Stimulated activated CD4-positive, alpha-beta T cell treated with anti-CD3 and anti-CD28 coated beads, Interleukin-15, amount 100 ng/mL, for 24 hours (primary cell): ENCODE measurements around the gene ABCA8.
"Not testable (repeated sequence)": the region's sequence is repeated elsewhere in the genome, so short reads cannot be mapped to it uniquely, and the experiment has no call there.

ENCODE experiments used
- DNase-seq: peaks from one replicate; pipeline ENCODE4 v3.0.0-alpha.2; 2020

The ABCA8 gene

DNA sequence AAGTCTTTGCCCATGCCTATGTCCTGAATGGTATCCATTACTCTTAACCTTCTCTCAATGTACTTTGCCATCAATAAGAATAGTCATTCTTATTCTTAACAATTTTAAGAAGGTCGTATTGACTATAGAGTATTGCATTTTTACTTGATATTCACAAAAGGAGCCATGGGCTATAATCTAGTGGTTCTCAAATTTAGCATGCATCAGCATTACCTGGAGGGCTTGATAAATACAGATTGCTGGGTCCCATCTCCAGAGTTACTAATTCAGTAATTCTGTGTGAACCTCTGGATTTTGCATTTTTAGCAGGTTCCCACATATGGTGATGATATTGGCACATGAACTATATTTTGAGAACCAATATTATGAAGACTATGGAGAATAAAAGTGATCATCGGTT lies 89.6 kb downstream of the ABCA8 start:
- no peak for DNase-seq

DNA sequence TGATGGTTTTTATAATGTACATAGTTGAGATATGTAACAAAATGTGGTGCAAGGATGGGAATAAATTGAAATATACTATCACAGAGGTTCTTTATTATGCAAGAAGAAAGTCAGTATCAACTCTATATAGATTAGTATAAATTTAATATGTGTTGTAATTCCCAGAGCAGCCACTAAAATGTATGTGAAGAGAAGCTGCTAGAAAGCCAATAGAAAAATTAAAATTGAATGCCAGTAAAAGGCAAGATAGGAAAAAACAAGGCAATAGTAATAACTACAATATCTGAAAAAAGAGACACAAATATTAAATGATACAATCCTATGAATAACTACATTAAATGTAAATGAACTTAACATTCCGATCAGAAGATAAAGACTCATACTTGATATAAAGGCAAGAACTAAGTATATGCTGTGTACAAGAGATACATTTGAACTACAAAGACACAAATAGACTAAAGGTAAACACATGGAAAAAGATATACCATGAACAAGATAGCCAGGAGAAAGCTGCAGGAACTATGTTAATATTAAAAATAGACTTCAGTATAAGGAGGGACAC lies 92.0 kb downstream of the ABCA8 start:
- no peak for DNase-seq

DNA sequence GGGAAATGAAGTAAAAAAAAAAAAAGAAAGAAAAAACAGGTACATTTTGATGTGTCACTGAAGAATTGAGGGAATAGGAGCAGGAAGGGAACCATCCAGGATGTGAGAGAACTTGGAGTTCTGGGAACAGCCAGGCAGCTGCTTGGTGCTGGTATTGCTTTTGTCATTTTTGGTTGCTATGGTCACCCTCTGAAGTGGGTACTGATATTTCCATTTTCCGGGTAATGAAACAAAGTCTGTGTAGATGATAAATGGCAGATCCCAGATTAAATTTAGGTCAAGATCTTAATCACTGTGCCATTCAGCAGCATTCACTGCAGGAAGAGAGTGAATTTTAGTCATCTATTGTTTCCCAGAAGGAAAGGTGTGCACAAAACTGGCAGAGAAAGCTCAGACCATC lies 93.6 kb downstream of the ABCA8 start:
- no peak for DNase-seq

GRCh38 chr17:68860941-68861340 lies 94.3 kb downstream of the ABCA8 start:
- no peak for DNase-seq

GRCh38 chr17:68854452-68854851 lies 100.7 kb downstream of the ABCA8 start:
- no peak for DNase-seq

DNA sequence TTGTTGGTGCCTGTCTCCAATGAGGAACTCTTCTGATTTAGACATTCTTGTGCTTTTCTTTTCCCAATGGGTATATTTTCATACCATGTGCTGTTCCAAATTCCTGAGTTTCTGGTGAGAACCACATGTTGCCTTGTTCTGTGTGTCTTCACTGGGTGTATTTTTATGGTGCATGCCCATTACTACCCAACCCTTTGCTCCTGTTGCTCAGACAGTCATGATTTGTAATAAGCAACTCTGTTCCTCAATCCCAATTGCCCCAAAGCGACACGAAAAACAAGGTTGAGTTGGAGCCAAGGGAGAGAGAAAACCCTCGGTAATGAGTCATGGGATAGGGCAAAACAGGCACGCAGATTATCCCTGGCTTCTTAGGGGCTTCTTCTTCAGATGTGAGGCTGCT lies 101.8 kb downstream of the ABCA8 start:
- no peak for DNase-seq

GRCh38 chr17:68853036-68853435 lies 102.2 kb downstream of the ABCA8 start:
- DNase-seq = no peak

DNA sequence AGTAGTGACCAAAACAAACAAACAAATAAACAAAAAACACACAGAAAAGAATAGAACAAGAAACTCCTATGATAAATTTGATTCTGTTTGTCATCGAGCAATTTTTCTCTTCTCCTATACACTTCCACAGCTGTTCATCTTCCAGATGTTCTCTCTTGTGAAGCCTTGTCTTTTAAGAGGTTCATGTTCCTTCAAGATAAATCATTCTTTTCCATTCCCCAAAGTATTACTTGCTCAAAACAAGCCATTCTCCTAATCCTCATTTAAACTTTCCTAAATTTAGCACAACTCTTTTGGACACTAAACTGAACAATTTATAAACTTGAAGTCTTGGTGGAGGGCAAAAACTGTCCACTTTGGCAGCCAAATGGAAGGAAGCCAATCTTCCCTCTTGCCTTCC lies 103.3 kb downstream of the ABCA8 start:
- DNase-seq = no peak

DNA sequence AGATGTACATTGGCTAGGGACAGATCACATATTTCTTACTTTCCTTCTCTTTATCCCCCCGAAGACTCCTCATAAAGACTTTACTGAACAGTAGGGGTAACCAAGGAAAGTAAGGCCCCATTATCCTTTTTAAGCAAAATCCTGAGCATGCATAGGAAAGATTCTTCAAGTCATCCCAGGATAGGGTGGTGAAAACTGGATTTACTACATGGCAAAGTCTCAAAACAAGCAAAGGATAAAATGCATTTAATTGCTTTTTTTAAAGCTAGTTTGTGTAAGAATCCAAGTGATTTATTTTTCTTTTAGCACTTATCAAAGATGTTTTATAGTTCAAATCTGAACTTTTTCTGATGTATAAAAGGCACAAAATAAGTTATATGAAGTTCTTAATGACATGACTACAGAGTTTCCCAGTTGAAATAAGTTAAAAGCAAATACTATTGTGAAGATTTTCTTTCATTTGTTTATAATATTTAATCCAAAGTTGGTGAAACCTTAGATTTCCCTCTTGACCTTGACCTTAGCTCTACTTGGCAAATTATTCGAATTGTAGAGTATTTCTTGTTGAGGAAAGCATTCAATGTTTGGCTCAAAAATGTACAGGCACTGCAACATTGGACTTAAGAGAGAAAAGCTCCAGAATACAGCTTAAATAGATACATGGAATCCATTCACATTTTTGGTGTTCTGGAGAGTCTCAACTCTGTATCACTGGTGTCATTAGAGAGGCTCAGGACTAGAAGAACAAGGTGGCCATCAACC lies 104.3 kb downstream of the ABCA8 start:
- no peak for DNase-seq

DNA sequence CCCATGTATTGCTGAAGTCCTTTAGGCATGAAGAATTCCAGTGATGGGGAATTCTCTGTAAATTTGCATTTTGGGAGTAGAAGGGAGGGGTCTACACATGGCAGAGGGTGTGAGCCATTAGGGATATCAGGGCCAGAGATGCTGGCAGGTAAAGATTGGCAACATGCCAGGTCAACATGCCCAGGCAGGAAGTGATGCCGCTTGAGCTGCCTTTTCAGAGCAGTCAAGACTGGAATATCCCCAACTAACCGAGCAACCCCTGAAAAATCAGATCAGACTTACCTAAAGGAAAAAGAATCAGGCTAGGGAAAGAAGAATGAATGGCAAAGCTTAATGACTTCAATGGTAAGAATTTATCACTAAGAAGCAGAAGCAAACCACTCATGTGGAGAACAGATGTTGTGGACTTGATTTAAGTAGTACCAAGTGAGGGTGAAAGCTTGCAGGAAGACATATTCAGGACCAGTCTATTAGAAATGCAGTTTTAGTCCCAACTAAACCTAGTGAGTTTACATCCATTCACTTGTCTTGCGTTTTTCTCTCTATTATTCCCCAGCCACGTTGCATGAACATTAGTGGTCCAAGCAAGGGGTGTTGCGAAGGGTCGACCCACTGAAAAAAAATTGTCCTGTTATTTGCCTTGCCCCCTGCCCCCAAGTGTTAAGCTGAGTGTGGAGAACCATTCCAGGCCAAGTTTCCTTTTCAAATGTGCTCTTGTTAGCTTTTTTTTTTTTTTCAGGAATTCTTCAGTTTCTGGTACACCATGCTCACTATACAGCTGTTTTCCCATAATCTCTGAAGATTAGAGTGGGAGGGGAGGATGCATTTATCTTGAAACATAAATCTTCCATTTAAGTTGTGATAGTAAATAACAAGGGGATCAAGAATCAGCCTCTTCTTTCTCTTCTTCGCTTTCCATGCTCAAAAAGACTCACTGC lies 105.2 kb downstream of the ABCA8 start:
- DNase-seq = no peak

GRCh38 chr17:68847711-68848110 lies 107.5 kb downstream of the ABCA8 start:
- no peak for DNase-seq

- DNase-seq = no peak
Measured at GRCh38 chr17:68843522-68843921, 111.7 kb downstream of the ABCA8 start.

DNA sequence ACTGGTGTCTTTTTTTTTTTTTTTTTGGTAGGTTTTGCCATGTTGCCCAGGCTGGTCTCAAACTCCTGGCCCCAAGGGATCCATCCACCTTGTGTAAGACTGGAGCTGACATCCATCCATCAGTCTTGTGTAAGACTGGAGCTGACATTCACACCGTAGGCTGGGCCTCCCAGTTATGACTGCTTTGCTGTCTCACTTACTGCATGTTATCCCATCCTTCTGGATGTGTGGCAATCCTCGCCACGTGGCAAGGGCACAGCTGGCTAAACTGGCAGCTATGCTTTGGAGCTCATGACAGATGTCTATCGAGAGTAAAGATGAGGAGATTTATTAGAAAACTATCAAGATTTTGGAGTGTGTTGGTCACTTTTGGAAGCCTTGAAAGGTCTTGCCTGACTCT lies 115.1 kb downstream of the ABCA8 start:
- DNase-seq = no peak

DNA sequence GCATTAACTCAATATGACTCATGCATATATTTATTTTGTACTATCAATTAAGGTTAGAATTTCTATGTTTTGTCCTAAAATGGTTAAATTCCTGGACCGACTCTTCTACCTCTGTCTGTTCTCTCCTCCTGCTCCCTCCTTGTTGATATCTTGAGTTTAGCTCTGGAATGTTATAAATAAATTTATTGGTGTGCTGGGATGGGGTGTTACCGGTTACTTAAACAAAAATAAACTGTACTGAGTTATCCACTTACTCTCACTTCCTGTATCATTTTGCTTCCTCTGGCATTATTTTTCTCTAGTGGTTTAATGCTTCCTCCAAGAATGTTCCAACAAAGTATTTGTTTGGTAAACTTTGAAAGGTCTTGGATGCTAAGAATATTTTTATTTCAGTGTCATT lies 120.1 kb downstream of the ABCA8 start:
- no peak for DNase-seq

DNA sequence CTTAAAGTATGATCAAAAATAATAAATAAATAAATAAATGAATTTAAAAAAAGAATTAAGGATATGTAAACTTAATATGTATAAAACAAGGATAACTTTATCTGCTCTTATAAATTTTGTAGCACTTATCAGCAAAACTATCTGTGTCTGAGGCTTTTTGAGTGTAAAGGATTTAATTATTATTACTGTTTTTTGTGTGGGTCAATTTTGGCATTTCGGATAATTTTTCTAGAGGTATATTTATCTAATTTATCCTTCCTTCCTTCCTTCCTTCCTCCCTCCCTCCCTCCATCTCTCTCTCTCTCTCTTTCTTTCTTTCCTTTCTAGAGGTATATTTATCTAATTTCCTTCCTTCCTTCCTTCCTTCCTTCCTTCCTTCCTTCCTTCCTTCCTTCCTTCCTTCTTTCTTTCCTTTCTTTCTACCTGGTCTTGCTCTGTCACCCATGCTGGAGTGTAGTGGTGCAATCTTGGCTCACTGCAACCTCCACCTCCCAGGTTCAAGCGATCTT lies 120.8 kb downstream of the ABCA8 start:
- DNase-seq = no peak

- DNase-seq = no peak
Measured at GRCh38 chr17:68832109-68832802, 122.9 kb downstream of the ABCA8 start.

GRCh38 chr17:68831170-68831569 lies 124.0 kb downstream of the ABCA8 start:
- DNase-seq = no peak

- DNase-seq = no peak
Measured at GRCh38 chr17:68830313-68830712, 124.9 kb downstream of the ABCA8 start.

DNA sequence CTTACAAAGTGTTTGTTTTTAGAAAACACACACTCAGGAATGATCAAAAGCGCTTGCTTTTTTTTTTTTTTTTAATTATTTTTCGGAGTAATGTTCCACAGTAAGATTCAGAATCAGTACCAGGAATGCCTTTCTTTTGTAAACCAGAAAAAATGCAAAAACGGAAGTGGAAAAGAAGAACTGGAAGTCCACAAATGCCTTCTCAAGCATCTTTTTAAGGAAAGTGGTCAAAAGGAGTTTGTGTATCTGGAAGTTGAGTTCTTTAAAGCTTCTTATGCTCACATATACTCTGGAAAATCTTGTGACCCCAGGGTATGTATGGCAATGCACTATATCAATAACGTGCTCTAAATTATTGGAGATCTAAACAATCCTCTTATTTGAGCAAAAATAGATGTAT lies 126.0 kb downstream of the ABCA8 start:
- no peak for DNase-seq

DNA sequence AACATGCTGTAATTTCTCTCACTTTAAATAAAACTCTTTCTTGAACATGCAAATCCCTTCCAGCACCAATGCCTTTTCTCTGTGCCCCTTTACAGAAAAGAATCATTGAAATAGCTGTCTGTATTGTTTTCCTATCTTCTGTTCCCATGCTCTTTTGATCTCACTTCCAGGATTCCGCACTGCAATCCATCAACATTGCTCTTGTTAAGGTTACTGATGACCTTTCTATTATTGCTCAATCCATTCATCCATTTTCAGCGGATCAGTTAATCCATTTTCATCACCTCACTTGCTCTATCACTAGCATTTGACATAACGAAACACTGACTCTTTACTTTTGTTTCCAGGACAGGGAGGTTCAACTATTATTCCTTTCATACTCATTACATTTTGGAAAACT lies 130.5 kb downstream of the ABCA8 start:
- DNase-seq = no peak

DNA sequence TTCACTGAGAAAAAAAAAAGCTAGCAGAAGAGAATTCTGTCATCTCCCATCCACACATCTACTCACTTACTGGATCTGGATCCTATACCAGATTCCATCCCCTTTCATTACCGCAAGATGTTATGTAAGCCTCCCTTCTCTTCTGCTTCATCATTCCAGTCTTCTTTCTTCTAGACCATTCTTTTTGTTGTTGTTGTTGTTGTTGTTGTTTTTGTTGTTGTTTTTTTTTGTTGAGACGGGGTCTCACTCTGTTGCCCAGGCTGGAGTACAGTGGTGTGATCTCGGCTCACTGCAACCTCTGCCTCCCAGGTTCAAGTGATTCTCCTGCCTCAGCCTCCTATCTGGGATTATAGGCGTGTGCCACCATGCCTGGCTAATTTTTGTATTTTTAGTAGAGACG lies 131.0 kb downstream of the ABCA8 start:
- not testable (repeated sequence) for DNase-seq

- no peak for DNase-seq
Measured at GRCh38 chr17:68822719-68823289, 132.4 kb downstream of the ABCA8 start.
